HTR-8/SVneo (cell line): ENCODE data around the gene RABGGTB.
"Not testable (repeated sequence)": the region's sequence is repeated elsewhere in the genome, so short reads cannot be mapped to it uniquely, and the experiment has no call there.

Experiments
- DNase-seq: peaks from one replicate; pipeline ENCODE4 v3.0.0; 2011; ENCODE audit warnings: low spot score, mixed read lengths; ENCODE audit not compliant: insufficient read length
- FAIRE-seq: peaks from 2 replicates; lab custom pipeline; 2011; peaks lifted over from hg19 to GRCh38; lab: Jason Lieb, UNC

The RABGGTB gene

DNA sequence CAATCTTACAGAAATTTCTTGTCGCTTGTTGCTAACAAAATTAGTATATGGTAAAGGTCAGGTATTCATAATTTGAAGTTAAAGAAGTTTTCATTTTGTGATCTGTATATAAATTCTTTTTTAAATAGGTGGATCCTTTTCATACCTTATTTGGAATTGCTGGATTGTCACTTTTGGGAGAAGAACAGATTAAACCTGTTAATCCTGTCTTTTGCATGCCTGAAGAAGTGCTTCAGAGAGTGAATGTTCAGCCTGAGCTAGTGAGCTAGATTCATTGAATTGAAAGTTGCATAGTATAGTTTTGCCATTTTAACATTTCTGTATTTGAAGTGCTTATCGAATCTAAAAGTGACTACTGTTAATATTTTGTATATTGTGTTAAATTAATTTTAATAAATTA, 8.3 kb downstream of the RABGGTB start:
- no peak for FAIRE-seq
- no peak for DNase-seq

DNA sequence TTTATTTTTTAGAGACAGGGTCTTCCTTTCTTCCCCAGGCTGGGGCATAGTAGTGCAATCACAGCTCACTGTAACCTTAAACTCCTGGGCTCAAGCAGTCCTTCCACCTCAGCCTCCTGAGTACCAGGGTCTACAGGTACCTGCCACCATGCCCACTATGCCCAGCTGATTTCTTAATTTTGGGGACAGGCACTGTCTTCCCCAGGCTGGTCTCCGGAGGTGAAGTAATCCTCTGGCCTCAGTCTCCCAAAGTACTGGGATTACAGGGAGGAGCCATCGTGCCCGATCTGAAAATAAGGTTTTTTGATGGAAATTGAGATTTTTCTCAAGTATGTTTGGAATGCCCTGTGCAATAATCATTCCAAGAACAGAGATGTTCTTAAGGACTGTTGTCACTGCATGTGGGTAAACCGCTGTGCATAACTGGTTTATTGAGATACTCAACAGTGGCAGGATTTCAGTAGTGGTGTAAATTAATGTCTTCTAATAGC, 9.7 kb downstream of the RABGGTB start:
- DNase-seq (no peak), FAIRE-seq (no peak)

- no peak for DNase-seq
- no peak for FAIRE-seq
These were observed 10.6 kb downstream of the RABGGTB start, which contains the start of gene MSH4 for GRCh38 chr1:75796376-75797272. MSH4 (plus strand) TSS chr1:75796882; CDS start chr1:75796986, 104 bp downstream.

- no peak for FAIRE-seq
- DNase-seq: no peak
These were observed 11.2 kb downstream of the RABGGTB start for GRCh38 chr1:75797273-75797588.

- FAIRE-seq: no peak
- no peak for DNase-seq
These were observed 11.7 kb downstream of the RABGGTB start for GRCh38 chr1:75797606-75798216.

- FAIRE-seq, DNase-seq: not testable (repeated sequence)
These were observed 15.4 kb downstream of the RABGGTB start for GRCh38 chr1:75801480-75801879.

GRCh38 chr1:75808921-75809320, 22.9 kb downstream of the RABGGTB start:
- FAIRE-seq (no peak), DNase-seq (no peak)

- DNase-seq, FAIRE-seq: not testable (repeated sequence)
These were observed 24.1 kb downstream of the RABGGTB start for GRCh38 chr1:75810113-75810512.

DNA sequence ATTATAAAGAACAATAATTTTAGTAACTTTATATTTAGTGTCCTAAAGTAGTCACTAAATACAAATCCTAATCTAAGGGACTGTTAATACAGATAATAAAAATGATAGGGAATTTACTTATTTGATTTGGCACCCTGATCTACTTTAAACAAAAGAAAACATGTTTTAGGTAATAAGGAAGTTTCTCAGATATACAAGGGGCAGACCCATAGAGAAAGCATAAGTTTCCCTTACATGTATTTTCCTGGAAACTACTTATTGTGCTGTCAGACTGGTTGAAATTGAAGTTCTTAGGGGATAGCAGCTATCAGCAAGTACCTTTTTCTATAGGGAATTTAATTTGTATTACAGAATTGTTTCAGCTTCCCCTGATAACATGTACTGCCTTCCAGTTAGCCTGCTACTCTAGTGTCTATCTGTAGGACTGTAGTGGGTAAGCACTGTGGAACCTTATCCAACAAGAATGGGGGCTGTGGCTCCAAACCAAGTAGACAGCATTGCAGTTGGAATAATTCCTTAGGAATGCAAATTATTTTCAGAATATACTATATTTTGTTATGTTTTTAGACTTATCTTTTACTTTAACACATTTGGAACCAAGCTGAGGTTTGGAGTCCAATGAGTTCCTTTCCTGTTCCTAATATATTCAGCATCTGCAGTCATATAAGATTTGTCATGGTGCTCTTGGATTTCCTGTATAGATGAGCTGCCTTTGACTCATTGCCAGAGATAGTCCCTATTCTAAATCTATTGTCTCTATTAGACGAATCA, 25.3 kb downstream of the RABGGTB start:
- no peak for FAIRE-seq
- no peak for DNase-seq

GRCh38 chr1:75812065-75812464, 26.0 kb downstream of the RABGGTB start:
- DNase-seq (no peak), FAIRE-seq (no peak)

GRCh38 chr1:75823596-75823995, 37.5 kb downstream of the RABGGTB start:
- FAIRE-seq, DNase-seq: not testable (repeated sequence)

- FAIRE-seq (no peak), DNase-seq (no peak)
These were observed 50.6 kb downstream of the RABGGTB start for GRCh38 chr1:75836528-75837100.

DNA sequence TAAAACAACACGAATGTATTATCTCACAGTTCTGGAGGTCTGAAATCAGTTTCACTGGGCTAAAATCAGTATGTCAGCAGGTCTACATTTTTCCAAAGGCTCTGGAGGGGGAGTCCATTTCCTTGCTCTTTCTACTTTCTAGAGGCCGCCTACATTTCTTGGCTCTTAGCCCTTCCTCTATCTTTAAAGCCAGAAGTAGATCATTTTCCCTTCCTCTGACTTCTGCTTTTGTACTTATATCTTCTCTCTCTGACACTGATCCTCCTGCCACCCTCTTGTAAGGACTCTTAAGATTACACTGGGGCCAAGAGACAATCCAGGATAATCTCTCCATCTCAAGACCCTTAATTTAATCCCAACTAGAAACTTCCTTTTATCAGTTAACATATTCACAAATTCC, 52.0 kb downstream of the RABGGTB start:
- no peak for FAIRE-seq
- DNase-seq: no peak

- FAIRE-seq (no peak), DNase-seq (no peak)
These were observed 55.4 kb downstream of the RABGGTB start for GRCh38 chr1:75841421-75841820.
